HG02970 (cell line): ENCODE measurements around the gene NXPH2.
"Not testable (repeated sequence)": the region's sequence is repeated elsewhere in the genome, so short reads cannot be mapped to it uniquely, and the experiment has no call there.

Experiments
- ATAC-seq: cut with Tn5 transposase; IDR thresholded peaks from one replicate; pipeline ENCODE4 v1.9.1; 2021; ENCODE audit warnings: mild to moderate bottlenecking, moderate library complexity, moderate number of reproducible peaks; ENCODE audit not compliant: unreplicated experiment, low FRiP score

NXPH2 gene

GRCh38 chr2:138648606-138649005 is 131.6 kb downstream of the NXPH2 start:
- no peak for ATAC-seq

- ATAC-seq = not testable (repeated sequence)
Observed at GRCh38 chr2:138644776-138645175, 135.4 kb downstream of the NXPH2 start.

GRCh38 chr2:138640921-138641676 is 139.1 kb downstream of the NXPH2 start:
- ATAC-seq = no peak

- ATAC-seq = no peak
Observed at GRCh38 chr2:138637686-138638085, 142.5 kb downstream of the NXPH2 start.

GRCh38 chr2:138637061-138637460 is 143.1 kb downstream of the NXPH2 start:
- ATAC-seq = no peak

- no peak for ATAC-seq
Observed at GRCh38 chr2:138633049-138633448, 147.1 kb downstream of the NXPH2 start.

GRCh38 chr2:138632066-138632620 is 148.0 kb downstream of the NXPH2 start:
- no peak for ATAC-seq

GRCh38 chr2:138630164-138630563 is 150.0 kb downstream of the NXPH2 start:
- no peak for ATAC-seq

- no peak for ATAC-seq
Observed at GRCh38 chr2:138626148-138626547, 154.0 kb downstream of the NXPH2 start.

GRCh38 chr2:138622613-138623012 is 157.6 kb downstream of the NXPH2 start:
- ATAC-seq = no peak

- ATAC-seq = no peak
Observed at GRCh38 chr2:138621139-138621538, 159.1 kb downstream of the NXPH2 start.

GRCh38 chr2:138620431-138620830 is 159.8 kb downstream of the NXPH2 start:
- no peak for ATAC-seq
